NAMALWA (cell line): ENCODE results near the gene PDZD7.
"Not testable (repeated sequence)": the region's sequence is repeated elsewhere in the genome, so short reads cannot be mapped to it uniquely, and the experiment has no call there.

Experiments
- DNase-seq: peaks from one replicate; pipeline ENCODE4 v3.0.0-alpha.2; 2015; ENCODE audit warnings: low spot score

Gene PDZD7

DNA sequence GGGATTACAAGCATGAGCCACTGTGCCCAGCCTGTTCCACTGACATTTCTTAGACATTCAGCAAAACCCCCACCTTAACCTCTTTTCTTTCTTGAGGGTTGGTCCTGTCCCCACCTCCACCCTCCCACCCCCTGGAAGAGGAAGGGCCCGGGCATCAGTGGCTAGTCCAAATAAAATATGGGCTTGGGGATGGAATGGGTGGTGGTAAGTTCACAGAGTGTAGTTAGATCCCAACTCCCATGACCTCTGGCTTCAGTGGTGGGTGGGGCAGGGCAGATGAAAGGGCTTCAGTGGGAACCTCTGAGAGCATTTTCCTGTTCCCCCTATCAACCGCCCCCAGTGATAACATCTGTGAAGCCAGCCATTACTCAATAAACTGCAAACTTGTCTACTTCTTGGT lies 9.9 kb upstream of the PDZD7 start:
- no peak for DNase-seq

DNA sequence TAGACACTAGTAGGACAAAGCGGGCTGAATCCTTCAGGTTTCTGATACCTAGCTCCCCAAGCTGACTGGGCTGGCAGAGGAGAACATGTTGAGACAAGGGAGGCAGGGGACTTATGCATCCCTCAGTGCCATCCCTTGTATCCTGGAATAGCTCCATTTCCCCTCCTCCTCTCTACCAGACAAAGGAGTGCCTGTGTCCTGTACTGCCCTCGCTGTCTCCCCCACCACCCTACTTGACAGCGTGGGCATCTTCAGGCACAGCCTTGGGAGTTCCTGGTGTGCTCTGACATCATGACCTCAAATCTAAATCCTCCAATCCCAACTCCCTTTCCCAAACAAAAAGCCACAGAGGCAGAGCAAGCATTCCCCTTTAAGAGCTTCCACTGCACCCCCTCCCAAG lies 9.1 kb upstream of the PDZD7 start:
- DNase-seq: no peak

DNA sequence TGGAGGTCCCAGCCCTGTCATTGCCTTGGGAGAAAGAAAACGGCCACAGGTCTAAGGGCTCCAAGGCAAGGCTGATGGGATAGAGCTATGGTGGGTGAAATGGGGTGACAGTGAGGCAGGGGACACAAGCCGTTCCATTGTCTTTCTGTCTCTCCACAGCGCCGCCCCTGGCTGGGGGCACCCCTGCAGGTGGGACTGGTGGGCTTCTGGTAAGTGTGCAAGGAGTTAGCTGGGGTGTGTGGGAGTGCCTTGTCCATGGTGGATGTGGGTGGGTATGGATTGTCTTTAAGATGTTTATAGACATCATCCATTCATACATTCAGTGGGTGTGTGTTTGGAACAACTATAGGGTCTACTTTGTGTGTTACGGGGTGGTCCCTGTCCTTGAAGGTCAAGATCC lies 7.6 kb upstream of the PDZD7 start:
- no peak for DNase-seq

DNA sequence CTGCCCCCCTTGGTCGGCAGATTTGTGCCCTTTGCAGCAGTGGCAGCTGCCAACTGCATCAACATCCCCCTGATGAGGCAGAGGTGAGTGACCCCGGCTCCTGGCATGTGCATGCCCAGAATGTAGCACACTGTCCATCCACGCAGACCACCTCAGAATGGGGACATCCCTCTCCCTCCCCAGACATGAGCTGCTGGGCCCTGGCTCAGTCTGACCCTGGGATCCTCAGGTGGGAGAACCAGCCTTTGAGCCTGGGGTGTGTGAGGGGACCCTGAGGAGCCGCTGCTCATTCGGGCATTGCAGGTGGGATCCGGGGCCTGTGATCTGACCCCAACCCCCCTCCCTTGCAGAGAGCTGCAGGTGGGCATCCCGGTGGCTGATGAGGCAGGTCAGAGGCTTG lies 5.8 kb upstream of the PDZD7 start:
- no peak for DNase-seq

DNA sequence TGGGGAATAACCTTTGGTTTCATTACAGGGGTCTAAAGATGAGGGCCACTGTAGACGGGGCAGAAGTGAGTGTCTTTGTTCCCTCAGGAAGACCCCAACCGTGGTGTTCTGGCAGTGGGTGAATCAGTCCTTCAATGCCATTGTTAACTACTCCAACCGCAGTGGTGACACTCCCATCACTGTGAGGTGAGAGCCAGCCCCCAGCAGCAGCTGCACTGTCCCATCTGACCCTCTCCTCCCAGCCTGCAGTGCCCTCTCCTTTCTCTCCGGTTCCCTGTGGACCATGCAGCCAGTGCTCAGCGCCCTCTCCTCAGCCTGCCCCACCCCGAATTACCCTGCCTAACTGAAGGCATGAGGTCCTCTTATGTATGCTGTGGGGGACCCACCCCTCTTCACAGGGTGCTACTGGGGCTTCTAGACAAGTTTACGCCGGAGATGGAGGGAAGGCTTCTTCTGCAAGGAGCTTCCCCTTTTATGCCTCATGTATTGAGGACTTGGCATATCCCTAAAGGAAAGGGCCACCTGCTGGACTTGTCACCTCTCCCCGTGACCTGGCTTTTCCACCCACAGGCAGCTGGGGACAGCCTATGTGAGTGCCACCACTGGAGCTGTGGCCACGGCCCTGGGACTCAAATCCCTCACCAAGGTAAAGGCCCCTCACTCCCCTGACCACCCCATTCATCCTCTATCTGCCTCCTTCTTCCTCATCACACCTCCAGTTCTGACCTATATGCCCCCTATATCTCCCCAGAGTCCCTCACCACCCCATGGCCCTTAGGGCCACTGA lies 5.2 kb upstream of the PDZD7 start:
- DNase-seq: no peak

DNA sequence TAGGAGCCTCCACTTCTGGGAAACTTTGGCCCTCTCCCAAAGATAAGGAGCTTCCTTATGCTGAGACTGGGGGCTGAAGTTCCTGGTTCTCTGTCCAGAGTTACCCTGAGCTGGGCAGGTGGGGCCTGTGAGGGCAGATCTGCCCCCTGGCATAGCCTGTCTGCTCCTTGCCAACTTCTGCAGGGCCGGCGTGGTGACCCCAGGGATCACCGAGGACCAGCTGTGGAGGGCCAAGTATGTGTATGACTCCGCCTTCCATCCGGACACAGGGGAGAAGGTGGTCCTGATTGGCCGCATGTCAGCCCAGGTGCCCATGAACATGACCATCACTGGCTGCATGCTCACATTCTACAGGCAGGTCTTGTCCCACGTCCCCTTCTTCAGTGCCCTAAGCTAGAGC lies 4.4 kb upstream of the PDZD7 start:
- no peak for DNase-seq

DNA sequence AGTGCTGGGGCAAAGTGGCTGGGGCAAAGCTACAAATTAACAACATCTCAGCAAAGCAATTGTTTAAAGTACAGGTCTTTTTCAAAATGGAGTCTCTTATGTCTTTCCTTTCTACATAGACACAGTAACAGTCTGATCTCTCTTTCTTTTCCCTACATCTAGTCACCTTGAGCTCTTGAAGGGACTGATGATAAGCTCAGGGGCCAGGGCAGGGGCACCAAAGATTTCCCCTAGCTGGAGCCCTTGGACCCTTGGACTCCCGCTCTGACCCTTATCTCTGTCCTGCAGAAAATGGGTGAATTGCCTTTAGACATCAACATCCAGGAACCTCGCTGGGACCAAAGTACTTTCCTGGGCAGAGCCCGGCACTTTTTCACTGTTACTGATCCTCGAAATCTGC lies 3.5 kb upstream of the PDZD7 start:
- DNase-seq: not testable (repeated sequence)

DNA sequence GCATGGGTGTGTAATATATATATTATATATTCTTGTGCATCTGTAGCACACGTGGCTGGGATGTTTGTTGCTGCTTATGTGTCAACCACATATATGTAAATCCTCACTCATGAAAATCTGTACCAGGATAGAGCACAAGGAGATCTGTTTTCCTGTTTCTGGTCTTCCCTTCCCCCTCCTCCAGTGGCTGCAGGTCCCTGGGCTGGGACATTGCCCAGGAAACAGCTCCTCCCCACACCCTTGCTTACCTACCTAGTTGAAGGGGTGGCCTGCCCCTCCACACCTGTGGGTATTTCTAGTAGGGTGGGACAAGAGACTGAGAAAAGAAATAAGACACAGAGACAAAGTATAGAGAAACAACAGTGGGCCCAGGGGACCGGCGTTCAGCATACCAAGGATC lies 2.3 kb upstream of the PDZD7 start:
- DNase-seq: no peak

DNA sequence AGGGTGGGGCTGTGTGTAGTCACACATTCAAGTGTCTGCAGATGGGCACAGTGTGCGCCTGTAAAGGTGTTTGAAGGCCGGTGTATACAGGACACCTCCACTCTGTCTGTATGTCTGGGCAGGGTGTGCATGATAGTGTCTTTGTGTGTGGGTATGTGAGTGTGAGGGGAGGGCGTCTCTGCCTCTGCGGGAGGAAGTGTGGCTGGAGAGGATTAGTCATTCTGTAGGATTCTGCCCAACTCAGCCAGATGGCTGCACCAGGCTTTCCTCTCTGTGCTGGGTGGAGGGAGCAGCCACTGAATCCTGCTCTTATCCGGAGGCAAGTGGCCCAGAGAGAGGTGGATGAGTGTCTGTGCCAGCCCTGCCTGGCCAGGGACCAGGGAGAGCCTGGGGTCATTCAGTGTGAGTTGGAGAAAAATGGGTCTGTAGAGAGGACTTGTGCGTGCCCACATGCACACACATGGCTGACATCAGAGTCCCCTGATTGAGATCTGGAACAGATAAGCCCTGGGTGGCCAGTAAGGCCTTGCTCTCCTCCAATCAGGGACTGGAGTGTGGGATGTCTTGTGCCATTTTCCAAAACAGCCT lies 1.8 kb upstream of the PDZD7 start:
- no peak for DNase-seq

DNA sequence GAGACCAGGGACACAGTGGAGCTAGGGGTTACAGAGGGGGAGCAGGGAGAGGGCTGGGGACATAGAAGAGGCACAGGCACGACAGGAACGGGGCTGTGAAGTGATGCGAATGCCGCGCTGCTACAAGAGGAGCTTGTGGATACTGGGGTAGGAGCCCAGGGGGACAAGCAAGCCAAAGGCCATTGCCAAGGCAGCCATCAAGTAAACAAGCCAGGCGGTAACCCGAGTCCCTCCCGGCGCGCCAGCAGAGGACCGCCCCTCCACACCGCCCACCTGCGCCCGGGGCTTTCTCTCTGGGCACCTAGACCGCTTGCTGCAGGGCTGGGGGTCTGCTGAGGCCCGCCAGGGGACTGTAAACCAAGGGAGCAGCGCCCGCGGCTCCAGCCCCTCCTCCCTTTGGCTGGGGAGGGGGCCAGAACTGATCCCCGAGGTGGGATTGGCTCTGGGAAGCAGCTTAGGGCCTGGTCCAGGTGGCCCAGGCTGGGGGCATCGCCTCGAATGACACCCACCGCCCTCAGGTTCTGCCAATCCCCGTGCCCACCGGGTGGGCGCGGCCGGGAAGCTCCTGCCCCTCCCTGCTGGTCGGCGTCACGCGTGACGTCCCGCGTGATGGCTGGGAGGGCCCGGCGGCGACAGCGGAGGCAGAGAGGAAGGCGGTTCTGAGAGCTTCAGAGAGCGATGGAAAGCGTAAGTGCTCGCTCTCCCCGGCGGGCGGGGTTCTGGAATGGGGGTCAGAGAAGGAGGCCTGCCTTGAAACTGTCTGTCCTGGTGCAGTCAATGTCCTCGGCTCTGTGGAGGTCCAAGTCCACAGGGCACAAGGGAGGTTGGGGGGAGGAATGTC lies 1.1 kb upstream of the PDZD7 start:
- no peak for DNase-seq

DNA sequence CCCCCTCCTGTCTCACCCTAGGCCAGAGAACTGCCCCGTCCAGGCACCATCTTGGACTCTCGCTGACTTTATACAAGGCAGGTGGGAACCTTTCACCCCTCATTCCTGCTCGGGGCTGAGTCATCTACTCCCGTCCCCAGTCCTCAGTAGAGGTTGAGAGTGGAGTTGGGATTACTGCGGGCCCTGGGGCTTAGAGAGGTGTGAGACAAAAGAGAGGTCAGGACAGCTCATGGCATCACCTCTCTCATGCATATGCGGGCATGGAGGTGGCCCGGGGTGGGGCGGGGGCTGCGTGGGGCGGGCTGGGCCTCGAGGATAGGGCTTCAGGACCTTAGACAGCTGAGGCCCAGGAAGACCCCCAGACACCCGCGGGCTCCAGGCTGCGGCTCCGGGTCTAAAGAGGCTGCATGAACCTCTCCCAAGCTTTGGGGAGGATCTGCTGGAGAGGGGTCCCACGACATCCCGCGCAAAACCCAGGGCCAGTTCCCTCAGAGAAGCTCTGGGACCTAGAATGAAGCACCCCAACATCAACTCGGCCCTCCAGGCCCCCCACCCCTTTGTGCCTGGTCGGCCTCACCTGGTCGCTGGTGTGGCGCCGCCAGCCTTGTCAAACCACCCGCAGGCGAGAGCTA lies 317 bp downstream of the PDZD7 start:
- DNase-seq: no peak

DNA sequence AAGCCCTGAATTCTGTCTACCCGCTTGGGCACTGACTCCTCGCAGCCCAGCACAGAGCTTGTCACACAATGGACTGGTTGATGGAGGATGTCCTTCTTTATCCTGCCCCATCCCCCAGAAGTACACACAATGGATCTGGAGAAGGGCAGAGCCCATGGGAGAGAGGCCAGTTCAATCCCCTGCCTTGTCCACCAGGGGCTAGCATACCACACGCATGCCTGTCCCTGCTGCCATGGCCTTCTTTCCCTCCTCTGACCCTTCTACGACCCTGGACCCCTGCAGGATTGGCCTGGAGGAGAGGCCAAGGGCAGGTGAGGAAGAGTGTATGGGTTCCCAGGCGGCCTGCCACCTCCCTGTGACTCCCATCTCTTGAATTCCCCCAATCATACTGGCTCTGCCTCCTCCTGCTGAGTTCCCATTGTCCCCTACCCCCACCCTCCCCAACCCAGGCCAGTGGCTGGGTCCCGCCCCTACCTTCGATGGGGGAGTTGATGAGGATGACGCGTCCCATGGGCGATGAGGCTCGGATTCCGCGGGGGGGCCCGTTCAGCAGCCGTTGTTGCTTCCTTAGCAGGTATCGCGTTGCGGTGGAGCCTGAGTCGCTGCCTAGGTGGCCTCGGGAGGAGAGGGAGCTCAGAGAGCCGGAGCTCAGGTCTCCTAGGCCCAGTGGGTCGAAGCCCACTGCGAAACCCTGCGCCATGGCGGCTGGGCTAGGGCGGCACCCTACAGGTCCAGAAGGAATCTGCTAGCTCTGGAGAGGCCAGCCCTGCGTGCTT lies 1.2 kb downstream of the PDZD7 start:
- DNase-seq: no peak

DNA sequence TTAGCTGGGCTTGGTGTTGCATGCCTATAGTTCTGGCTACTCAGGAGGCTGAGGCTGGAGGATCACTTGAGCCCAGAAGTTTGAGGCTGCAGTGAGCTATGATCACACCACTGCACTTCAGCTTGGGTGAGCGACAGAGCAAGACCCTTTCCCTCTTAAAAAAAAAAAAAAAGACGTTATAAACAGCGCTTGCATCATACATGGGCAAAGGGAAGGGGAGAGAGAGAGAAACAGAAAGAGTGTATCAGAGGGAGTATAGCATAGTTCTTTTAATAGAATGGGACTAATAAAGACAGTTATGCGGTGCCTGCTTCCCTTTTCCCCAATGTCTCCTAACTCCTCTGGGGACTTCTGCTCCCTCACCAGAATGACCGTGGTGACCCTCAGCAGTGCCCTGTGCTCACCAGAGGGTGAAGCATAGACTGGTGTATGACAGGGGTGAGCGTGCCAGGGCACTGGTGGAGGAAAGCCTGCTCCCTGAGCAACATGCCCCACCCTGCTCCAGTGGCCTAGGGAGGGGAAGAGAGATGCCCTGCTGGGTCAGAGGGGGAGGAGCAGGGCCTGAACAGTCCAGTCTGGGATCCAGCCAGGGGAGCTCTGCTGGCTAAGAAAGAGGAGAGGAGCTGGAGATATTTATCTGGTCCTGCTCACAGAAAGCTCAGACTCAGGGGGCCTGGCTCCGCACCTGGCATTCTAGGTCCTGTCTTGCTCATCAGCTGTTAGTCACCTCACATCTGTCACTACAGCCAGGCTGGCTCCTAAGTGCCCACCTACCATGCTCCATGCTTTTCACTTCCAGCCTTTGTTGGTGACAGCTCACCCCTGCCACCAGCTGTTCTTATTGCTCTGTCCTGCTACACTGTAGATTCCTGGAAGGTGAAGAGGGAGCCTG lies 2.2 kb downstream of the PDZD7 start:
- DNase-seq: peak; percentile 32

DNA sequence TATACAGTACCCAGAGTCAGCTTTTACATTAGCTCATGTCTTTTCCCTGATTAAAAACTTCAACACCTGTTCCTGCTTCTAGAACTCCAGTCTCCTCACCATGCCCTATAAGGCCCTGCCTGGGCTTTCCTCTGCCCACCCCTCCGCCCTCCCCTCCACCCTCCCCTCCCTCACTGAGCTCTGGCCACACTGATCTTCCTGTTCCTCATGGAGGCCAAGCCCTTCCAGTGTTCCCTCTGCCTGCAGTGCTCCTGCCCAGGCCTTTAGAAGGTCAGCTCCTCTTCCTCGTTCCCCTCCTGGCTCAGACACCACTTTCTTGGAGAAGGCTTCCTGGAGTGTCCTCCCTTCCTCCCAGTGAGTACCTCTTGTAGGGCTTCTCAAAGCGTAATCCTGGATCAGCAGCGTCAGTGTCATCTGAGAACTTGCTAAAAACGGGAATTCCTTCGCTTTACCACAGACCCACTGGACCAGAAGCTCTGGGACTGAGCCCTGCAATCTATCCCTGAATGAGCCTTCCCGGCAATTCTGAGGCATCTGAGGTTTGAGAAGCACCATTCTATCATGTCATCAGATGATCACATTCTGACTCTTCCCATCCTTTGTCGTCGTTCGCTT lies 3.7 kb downstream of the PDZD7 start:
- no peak for DNase-seq

DNA sequence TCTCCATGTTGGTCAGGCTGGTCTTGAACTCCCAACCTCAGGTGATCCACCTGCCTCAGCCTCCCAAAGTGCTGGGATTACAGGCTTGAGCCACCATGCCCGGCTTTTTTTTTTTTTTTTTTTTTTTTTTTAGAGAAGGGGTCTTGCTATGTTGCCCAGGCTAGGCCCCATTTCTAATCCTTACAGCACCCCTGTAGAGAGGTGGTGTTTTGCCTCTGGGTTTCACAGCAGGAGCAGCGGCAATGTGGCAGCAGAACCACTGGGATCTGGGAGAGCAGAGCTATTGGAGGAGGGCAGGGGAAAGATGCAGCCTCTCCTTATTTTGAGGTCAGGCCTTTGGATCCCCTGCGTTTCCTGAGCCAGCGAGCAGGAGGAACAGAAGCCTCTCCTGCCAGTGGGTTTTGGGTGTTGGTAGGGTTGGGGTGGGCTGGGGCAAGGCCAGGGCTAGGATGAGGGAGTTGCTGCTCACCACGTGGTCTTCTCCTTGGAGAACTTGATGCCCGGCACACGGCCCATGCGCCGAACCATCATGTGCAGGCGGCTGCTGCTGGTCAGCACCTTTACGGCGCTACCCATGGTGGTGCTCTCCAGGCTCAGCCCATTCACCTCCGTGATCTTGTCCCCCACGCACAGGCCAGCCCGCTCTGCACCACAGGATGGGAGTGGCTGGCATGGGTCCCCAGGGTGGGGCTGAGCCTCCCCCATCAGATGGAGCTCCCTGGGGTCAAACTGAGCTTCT lies 7.8 kb downstream of the PDZD7 start:
- DNase-seq: no peak

DNA sequence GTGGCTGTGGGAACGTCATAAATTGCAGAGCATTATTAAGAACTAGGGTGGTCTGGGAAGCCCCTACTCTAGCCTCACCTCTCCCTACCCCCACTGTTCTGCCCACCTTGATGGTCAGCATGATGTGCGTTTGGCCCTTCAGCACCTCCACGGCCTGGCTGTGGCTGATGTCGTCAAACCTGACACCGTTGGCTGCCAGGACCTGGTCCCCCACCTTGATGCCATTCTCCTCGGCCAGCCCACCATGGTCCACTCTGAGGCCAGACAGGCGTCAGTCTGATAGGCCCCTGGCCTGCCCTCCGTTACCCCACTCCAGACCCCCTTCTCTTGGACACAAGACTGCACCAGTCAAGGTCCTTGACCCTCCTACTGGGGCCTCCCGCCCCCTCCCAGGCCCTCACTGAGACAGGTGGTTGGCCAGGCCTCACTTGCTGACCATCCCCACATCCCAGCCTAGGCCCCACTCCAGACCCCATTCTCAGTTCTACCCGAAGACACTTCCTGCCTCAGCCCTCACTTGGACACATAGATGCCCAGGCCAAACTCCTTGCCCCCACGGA lies 9.2 kb downstream of the PDZD7 start:
- DNase-seq: no peak

DNA sequence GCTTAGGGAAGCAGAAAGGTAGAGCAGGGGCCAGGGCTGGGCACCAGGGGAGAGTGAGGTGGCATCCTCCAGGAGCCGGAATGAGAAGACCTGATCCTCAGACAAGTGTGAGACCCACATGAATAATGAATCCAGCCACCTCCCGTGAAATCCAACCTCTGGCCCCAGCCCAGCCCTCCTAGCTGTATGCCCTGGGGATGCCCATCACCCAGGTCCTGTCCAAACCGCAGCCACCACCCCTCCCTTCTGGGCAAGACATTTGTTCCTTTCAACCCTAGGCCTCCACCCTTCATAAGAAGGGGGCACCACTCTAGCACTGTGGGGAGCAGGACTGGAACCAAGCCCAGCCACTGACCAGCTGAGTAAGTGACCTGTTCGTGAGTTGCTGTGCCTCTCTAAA lies 9.7 kb downstream of the PDZD7 start:
- DNase-seq: no peak

DNA sequence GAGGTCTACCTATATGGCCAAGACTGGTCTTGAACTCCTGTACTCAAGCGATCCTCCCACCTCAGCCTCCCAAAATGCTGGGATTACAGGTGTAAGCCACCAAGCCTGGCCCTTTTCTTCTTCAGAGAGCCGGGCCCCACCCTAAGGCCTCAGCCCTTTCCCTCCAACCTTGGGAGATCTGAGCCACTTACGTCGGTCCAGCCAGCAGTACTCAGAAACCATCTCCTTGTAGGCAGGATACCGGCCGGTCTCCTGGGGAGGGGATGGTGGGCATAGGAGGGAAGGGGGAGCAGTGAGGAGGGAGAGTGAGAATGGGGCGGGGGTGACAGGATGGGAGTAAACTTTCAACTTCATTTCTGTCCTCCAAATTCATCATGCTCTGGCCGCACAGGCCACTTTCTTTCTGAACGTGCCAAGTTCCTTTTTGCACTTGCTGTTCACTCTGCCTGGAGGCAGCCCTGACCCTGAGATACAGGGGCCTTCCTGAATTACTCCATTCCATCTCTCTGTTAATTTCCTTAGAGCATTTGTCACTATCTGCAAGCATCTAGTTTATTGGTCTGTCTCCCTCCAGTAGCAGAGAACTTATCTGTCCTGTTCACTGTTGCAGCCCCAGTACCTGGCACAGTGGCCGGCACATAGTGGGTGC lies 10.4 kb downstream of the PDZD7 start:
- DNase-seq: no peak

DNA sequence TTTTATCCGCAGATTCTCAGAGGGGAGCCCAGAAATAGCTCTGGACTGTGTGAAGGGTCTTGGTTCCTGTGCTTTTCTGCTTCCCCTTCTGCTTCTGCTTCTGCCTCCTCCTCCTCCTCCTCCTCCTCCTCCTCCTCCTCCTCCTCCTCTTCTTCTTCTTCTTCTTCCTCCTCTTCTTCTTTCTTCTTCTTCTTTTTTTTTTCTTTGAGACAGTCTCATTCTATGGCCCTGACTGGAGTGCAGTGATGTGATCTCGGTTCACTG lies 11.6 kb downstream of the PDZD7 start:
- no peak for DNase-seq
